SKM-1 (cell line): ENCODE data around the gene TRIM16.
"Not testable (repeated sequence)": the region's sequence is repeated elsewhere in the genome, so short reads cannot be mapped to it uniquely, and the experiment has no call there.

ENCODE experiments used
- DNase-seq: peaks from one replicate; lab custom pipeline; 2025; ENCODE audit not compliant: unreplicated experiment; lab: John Stamatoyannopoulos, UW

The TRIM16 gene

DNA sequence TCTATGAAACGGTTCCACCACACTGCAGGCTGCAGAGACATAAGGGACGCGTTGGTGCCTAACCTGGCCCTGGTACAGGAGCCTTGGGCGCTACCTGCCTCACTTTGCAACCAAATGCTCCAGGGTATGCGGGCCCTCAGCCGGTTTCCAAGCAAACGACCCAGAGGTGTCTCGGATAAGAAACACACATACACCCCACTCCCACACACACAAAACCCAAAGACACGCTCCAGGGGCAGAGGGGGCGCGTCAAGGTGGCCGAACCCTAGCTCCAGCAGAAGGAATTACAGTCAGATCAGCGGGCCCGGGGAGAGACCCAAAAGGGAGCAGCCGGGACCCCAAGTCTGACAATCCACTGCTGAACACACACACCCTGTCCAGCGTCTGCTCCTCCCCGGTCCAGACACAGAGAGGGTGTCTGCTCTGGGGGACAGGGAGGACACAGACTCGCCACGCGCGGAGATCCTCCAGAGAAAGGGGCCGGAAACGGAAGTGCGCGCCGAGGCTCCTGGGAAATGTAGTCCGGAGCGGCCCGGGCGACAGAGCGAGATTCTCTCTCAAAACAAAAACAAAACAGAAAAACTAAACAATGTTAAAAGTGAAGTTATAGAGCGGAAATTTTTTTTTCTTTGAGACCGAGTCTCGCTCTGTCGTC lies at the start of gene TRIM16:
TSS of gene TRIM16 (minus strand) at position 488 of the 655 bp plus-strand sequence. CDS start 32,702 bp downstream, outside the sequence.
- DNase-seq = peak; percentile 16

- not testable (repeated sequence) for DNase-seq
Observed at GRCh38 chr17:15733174-15733789, 49.2 kb upstream of the TRIM16 start.

DNA sequence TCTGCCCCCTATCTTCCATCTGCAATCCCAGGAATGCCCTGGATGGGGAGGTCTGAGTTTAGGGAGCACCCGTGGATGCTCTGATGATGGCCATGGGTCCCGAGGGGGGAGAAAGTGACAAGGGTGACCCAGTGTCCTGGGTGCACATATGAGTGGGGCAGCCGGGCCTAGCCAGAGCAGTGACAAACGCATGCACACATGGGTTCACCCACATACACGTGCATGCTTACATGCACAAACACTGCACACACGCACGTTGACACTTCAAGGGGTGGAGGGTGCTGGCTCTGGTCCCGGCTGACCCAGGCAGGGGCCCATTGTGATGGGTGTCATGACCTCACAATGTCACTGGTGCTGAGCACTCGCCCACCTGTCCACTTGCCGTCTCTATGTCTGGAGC lies 47.8 kb upstream of the TRIM16 start, which contains the start of gene TBC1D26:
TSS of gene TBC1D26 (plus strand) at position 384 of the 400 bp plus-strand sequence. CDS start 3,066 bp downstream, outside the sequence.
- DNase-seq = not testable (repeated sequence)

- DNase-seq = not testable (repeated sequence)
Observed at GRCh38 chr17:15730535-15730934, 46.4 kb upstream of the TRIM16 start.

- DNase-seq = not testable (repeated sequence)
Observed at GRCh38 chr17:15716601-15717563, 32.8 kb upstream of the TRIM16 start.

- not testable (repeated sequence) for DNase-seq
Observed at GRCh38 chr17:15708879-15709278, 24.8 kb upstream of the TRIM16 start.

DNA sequence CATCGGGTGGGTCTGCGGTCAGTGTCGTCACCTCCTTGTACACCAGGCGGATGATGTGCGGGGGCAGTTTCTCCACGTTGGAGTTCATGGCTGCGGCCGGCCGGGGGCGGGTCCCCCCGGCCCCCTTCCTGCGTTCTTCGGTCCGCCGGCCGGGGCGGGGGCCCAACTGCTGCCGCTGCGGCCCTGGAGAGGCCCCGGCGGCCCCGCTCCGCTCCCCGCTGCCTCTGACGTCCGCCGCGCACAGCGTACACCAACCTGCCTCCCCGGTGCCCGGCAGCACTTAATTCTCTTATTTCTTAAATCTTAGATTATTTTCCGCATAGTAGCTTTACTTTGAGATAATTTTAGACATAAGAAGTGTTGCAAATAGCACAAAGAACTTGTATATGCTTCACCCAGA lies 20.7 kb upstream of the TRIM16 start:
- DNase-seq = not testable (repeated sequence)

DNA sequence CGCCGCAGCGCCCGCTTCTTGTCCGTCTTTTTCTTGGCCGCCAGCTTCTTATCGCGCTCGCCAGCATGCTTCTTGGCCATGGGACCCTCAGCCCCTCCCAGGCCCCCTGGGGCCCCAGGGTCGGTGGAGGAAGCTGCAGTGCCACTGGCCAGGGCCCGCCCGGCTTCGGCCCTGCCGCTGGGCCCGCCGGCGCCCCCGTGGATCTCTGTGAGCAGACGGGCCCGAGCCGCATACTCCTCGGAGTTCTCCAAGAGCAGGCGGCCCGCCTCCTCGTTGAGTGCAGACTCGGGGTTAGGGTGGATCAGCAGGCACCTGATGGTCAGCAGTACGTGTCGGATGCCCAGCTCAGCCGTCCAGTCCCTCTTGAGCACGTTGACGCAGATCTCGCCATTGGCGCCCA lies 20.1 kb upstream of the TRIM16 start:
- DNase-seq = not testable (repeated sequence)

DNA sequence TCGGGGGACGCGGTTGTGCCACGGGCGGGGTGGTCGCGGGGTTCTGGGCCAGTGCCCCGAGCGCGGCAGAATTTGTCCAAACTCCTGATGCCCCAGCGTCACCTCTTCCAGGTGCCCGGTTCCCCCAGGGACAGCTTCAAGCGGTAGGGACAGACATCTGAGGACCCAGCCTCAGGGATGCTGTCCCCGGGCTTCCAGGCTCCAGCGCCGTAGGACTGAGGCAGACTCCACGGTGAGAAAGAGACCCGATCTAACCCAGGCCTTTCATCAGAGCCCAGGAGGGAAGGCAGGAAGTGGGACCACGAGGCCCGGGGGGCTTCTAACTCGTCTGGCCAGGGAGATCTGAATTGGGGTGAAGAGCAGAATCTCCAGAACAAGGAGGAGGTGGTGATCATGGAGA lies 15.8 kb upstream of the TRIM16 start:
- not testable (repeated sequence) for DNase-seq

- DNase-seq = peak; percentile 86
Observed at GRCh38 chr17:15699413-15699924, 15.4 kb upstream of the TRIM16 start, which contains the start of gene ZNF286A. Gene ZNF286A (plus strand): TSS chr17:15699752. CDS start chr17:15700330, 578 bp downstream.

DNA sequence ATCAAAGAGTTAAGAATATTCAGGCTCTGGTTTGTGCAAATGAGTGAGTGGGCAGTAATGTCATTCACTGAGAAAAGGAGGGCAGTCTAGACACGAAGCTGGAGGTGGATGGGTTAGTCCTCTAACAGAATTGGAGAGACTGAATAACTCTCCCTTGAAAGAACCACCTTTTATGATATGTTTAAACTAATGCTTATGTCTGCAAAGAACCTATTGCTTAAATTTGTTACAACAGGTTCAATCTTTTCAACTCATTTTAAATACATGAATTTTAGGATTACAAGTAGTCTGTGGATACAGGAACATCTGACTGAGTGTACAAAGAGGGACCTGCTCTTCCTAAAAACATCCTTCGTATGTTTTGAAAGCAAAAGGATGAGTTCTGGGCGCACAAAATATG lies 14.9 kb upstream of the TRIM16 start:
- not testable (repeated sequence) for DNase-seq

GRCh38 chr17:15687494-15687893 lies 3.4 kb upstream of the TRIM16 start:
- DNase-seq = not testable (repeated sequence)

DNA sequence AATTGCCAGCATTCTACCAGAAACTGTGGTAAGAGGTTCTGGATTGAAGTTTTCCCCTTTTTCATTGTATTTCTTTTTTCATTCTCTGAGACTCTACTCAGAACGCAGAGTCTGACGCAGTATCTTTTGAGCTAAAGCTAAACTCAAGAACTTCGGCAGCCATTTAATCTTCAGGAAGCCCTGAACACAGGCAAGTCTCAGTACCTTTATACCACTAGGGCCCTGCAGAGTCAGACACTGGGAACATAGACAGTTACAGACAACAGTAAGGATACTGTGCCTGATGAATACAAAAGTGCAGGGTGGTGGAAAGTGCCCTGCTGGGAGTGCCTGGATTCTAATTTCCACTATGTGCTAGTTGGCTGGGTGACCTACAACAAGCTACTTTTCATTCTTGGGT lies 976 bp downstream of the TRIM16 start:
- not testable (repeated sequence) for DNase-seq

GRCh38 chr17:15675991-15676390 lies 8.1 kb downstream of the TRIM16 start:
- DNase-seq = not testable (repeated sequence)

DNA sequence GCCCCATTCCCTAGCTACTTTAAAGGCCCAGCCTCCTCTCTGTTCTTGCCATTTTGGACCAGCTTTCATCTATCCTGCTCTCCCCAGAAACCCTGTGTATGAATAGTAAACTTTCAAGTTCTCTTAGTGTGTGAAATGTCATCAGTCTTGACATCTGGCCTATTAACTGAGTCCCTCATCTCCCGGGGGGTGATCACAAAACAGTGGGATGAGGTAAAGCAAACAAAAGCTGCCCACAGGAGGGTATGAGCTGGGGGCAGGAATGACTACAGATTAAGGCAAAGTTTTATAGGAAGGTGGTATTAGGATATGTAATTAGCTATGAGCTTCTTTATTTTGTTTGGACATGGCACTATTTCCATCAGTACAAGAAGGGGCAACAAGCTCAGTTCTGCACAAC lies 9.5 kb downstream of the TRIM16 start:
- DNase-seq = not testable (repeated sequence)

GRCh38 chr17:15669526-15669925 lies 14.6 kb downstream of the TRIM16 start:
- DNase-seq = not testable (repeated sequence)

GRCh38 chr17:15663691-15664090 lies 20.4 kb downstream of the TRIM16 start:
- no peak for DNase-seq

DNA sequence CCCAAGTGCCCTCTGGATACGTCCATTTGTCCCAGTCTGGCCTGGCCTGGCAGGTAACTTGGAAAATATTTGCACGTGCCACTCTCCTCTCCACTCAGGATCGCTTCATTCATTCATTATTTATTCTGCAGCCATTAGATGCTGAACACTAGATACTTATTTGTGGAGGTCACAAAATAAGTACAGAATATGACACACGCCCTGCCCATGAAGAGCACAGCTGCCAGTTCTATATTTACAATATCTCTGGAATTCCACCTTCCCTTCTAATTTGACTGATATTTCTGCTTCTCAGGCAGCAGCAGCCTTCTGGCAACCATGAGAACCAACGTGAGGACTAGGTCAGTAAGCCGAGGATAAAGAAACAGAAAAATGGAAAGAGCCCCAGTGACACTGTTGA lies 20.9 kb downstream of the TRIM16 start:
- no peak for DNase-seq

- no peak for DNase-seq
Observed at GRCh38 chr17:15662681-15663080, 21.4 kb downstream of the TRIM16 start.

GRCh38 chr17:15660077-15660476 lies 24.0 kb downstream of the TRIM16 start:
- no peak for DNase-seq

- DNase-seq = no peak
Observed at GRCh38 chr17:15659663-15660062, 24.4 kb downstream of the TRIM16 start.
